Measurements from ENCODE around the gene CST1.
A peak's percentile ranks its signal among the peaks of the same experiment; 100 is the strongest.

GRCh38 chr20:23782366-23782983 is 31.7 kb upstream of the CST1 start:
- TF ChIP-seq CTCF (IDR thresholded peaks at IDR 0.05), result peak; percentile 64
- TF ChIP-seq EZH2phosphoT487 (IDR thresholded peaks at IDR 0.05), result no peak
